ENCODE results near the gene ATP1A2.

DNA sequence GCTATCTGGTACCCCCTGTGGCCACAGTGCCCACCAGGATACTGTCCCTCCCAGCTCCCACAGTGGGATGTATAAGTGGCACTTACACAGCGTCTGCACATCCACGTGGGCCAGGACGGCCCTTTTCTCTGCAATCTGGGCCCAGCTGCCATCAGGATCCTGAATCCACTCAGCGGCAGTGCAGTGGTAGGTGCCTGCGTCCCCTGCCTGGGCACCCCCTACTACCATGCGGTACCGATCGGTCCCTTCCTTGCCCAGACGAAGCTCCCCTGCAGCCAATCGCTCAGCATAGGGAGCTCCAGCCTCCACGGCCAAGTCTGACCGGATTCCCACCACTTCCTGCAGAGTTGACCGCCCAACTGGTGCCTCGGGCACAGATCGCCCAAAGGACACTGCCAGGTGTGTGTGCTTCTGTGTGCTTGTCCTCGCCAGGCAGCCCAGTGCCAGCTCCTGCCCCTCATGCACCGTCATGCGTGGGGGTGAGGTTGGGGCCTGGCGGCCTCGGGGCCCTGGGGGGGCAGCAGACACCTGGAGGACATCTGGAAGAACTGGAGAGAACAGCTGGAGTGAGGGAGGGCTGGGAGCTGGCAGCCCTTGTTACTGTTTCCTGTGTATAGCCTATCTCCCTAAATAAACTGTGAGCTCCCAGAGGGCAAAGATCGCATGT, 21.8 kb upstream of the ATP1A2 start:
- TF ChIP-seq POLR2A (IDR thresholded peaks at IDR 0.05; ENCODE audit: low read depth, low read length) (no peak), POLR2AphosphoS5 (IDR thresholded peaks at IDR 0.05; ENCODE audit: low read depth, low read length) (no peak)
